HCT116 (cell line): Measurements from ENCODE around the gene SPSB2. TPM values are rescaled to one million over a fixed set of nuclear protein-coding genes. Genes with fewer than 3 reads are reported as not detected.

ENCODE experiments used
- ATAC-seq: fragments of 200-7000 bp; cut with Tn5 transposase; 2 replicates; pipeline ENCODE4 v1.9.1; 2020; ENCODE audit warnings: mild to moderate bottlenecking, moderate library complexity
- BruUV-seq: library from RNA; stranded (reverse); fragments of 400-500 nt; replicated peaks from 2 replicates; lab custom pipeline; 2021; lab: Mats Ljungman, UMichigan
- CTCF ChIA-PET: fragments of 300-600 bp; sonication (Branson Sonifier 250); formaldehyde crosslinking; loops from one replicate; lab custom pipeline; 2021; ENCODE audit warnings: antibody characterized with exemption; lab: Charles Lee
- POLR2A ChIA-PET: fragments of 300-600, 350-600 bp; sonication (Branson Sonifier 250); formaldehyde crosslinking; loops from one replicate; lab custom pipeline; 2021; ENCODE audit warnings: antibody characterized with exemption; lab: Charles Lee
- RAD21 ChIA-PET, 2 experiments: fragments of 300-600 bp; sonication (Branson Sonifier 250); formaldehyde crosslinking; loops; one replicate each; lab custom pipeline; 2023; ENCODE audit warnings: low total read pairs in 2 of 2; ENCODE audit not compliant: uncharacterized antibody in 2 of 2, unreplicated experiment in 2 of 2, low non-redundant PET in 1 of 2; lab: Charles Lee
- DNase-seq: peaks from one replicate; pipeline ENCODE4 v3.0.0-alpha.2; 2010; ENCODE audit warnings: low read depth, low spot score
- H2AFZ ChIP-seq: fragments of 200-600 bp; shearing (Covaris generic), sonication (generic); 2 replicates; pipeline ENCODE4 v1.6.1; 2017; ENCODE audit warnings: low read depth, mixed run types, mixed read lengths, antibody characterized with exemption, low read length; ENCODE audit not compliant: poor library complexity, severe bottlenecking
- H3K27ac ChIP-seq: 2 replicates; pipeline ENCODE4 v1.5.1; 2012; ENCODE audit warnings: low read depth, low read length
- H3K27me3 ChIP-seq: fragments of 200-600 bp; sonication (generic); 2 replicates; pipeline ENCODE4 v1.6.1; 2016; ENCODE audit warnings: mixed run types, low read length, mixed read lengths; ENCODE audit not compliant: insufficient read depth
- H3K36me3 ChIP-seq, 2 experiments: fragments of 200-500 bp in 1 of 2; fragments of 200-600 bp in 1 of 2; sonication (Bioruptor generic) in 1 of 2; sonication (generic) in 1 of 2; 2 replicates each; pipeline versions ENCODE4 v1.5.1 to v1.6.1; 2014 to 2016; ENCODE audit warnings: low read length in 2 of 2, inconsistent platforms in 1 of 2, mixed read lengths in 1 of 2, mixed run types in 1 of 2; ENCODE audit not compliant: insufficient read depth in 2 of 2, control insufficient read depth in 1 of 2
- H3K4me1 ChIP-seq, 2 experiments: fragments of 200-600 bp in 1 of 2; sonication (generic) in 1 of 2; 2 replicates each; pipeline versions ENCODE4 v1.5.1 to v1.6.1; 2012 to 2017; ENCODE audit warnings: low read length in 2 of 2, inconsistent platforms in 1 of 2, mild to moderate bottlenecking in 1 of 2, mixed read lengths in 1 of 2, mixed run types in 1 of 2, moderate library complexity in 1 of 2; ENCODE audit not compliant: insufficient read depth in 2 of 2, control insufficient read depth in 1 of 2
- H3K4me2 ChIP-seq: fragments of 200-600 bp; sonication (generic); 2 replicates; pipeline ENCODE4 v1.6.1; 2017; ENCODE audit warnings: mixed run types, low read length, mixed read lengths
- H3K4me3 ChIP-seq, 2 experiments: fragments of 200-600 bp in 1 of 2; sonication (generic) in 1 of 2; replicated peaks in 1 of 2; 2 replicates each; pipeline ENCODE4 v1.5.1; 2011 to 2016; ENCODE audit warnings: low read length in 2 of 2, control low read depth in 1 of 2, low read depth in 1 of 2, mild to moderate bottlenecking in 1 of 2, mixed read lengths in 1 of 2, mixed run types in 1 of 2
- H3K79me2 ChIP-seq: fragments of 200-600 bp; sonication (generic); 2 replicates; pipeline ENCODE4 v1.6.1; 2017; ENCODE audit warnings: mild to moderate bottlenecking, mixed run types, low read length, moderate library complexity, mixed read lengths; ENCODE audit not compliant: insufficient read depth
- H3K9ac ChIP-seq: fragments of 200-600 bp; sonication (generic); 2 replicates; pipeline ENCODE4 v1.6.1; 2016; ENCODE audit warnings: low read length, mixed read lengths
- H3K9me2 ChIP-seq: fragments of 200-600 bp; sonication (generic), shearing (Covaris generic); 2 replicates; pipeline ENCODE4 v1.6.1; 2017; ENCODE audit warnings: mixed run types, mild to moderate bottlenecking, moderate library complexity; ENCODE audit not compliant: insufficient read depth
- H3K9me3 ChIP-seq, 2 experiments: fragments of 200-500 bp in 1 of 2; fragments of 200-600 bp in 1 of 2; sonication (Bioruptor generic) in 1 of 2; sonication (generic) in 1 of 2; 2 replicates each; pipeline ENCODE4 v1.6.1; 2014 to 2017; ENCODE audit warnings: low read length in 2 of 2, mixed read lengths in 2 of 2, inconsistent platforms in 1 of 2, low read depth in 1 of 2, mild to moderate bottlenecking in 1 of 2, mixed run types in 1 of 2, moderate library complexity in 1 of 2; ENCODE audit not compliant: control insufficient read depth in 1 of 2, insufficient read depth in 1 of 2
- H4K20me1 ChIP-seq: fragments of 200-600 bp; sonication (generic), shearing (Covaris generic); 2 replicates; pipeline ENCODE4 v1.6.1; 2017; ENCODE audit warnings: mixed run types, mild to moderate bottlenecking, moderate library complexity; ENCODE audit not compliant: insufficient read depth
- CEBPB ChIP-seq: IDR thresholded peaks from 2 replicates; pipeline ENCODE4 v1.6.1; 2012; ENCODE audit warnings: low read depth
- EGR1 ChIP-seq: IDR thresholded peaks from 2 replicates; pipeline ENCODE4 v1.6.1; 2012; ENCODE audit warnings: low read depth
- ELF1 ChIP-seq: IDR thresholded peaks from 2 replicates; pipeline ENCODE4 v1.6.1; 2012; ENCODE audit warnings: low read depth, borderline replicate concordance
- EZH2phosphoT487 ChIP-seq: fragments of 200-600 bp; IDR thresholded peaks from 2 replicates; pipeline ENCODE4 v1.6.1; 2018; ENCODE audit warnings: antibody characterized with exemption, borderline replicate concordance
- JUND ChIP-seq: IDR thresholded peaks from 2 replicates; pipeline ENCODE4 v1.6.1; 2012
- MAX ChIP-seq: IDR thresholded peaks from 2 replicates; pipeline ENCODE4 v1.6.1; 2012
- POLR2AphosphoS5 ChIP-seq: IDR thresholded peaks from 2 replicates; pipeline ENCODE4 v1.6.1; 2011; ENCODE audit warnings: mild to moderate bottlenecking, low read depth, low read length, moderate library complexity
- RAD21 ChIP-seq: IDR thresholded peaks from 2 replicates; pipeline ENCODE4 v1.6.1; 2012; ENCODE audit warnings: low read depth, mild to moderate bottlenecking
- SIN3A ChIP-seq: IDR thresholded peaks from 2 replicates; pipeline ENCODE4 v1.6.1; 2012; ENCODE audit warnings: low read depth
- SP1 ChIP-seq: IDR thresholded peaks from 2 replicates; pipeline ENCODE4 v1.6.1; 2012; ENCODE audit warnings: low read depth
- YY1 ChIP-seq: IDR thresholded peaks from 2 replicates; pipeline ENCODE4 v1.6.1; 2011; ENCODE audit warnings: low read length, low read depth, moderate library complexity, mild to moderate bottlenecking; ENCODE audit not compliant: insufficient replicate concordance; ENCODE audit errors: extremely low read depth
- ZFX ChIP-seq: fragments of 450-650 bp; IDR thresholded peaks from 2 replicates; pipeline ENCODE4 v1.6.1; 2017
- intact Hi-C: fragments of 100-400 bp; cut with micrococcal nuclease; formaldehyde crosslinking; loops from 2 replicates; pipeline ENCODE4 v1.10.0; 2022
- total RNA-seq: library from RNA; stranded (reverse); gene quantifications from one replicate; pipeline ENCODE4 v1.2.1, GENCODE V29; 2021; ENCODE audit not compliant: unreplicated experiment

The SPSB2 gene
- total RNA-seq, 1 experiment from 2014 or later = 10.0 TPM

DNA sequence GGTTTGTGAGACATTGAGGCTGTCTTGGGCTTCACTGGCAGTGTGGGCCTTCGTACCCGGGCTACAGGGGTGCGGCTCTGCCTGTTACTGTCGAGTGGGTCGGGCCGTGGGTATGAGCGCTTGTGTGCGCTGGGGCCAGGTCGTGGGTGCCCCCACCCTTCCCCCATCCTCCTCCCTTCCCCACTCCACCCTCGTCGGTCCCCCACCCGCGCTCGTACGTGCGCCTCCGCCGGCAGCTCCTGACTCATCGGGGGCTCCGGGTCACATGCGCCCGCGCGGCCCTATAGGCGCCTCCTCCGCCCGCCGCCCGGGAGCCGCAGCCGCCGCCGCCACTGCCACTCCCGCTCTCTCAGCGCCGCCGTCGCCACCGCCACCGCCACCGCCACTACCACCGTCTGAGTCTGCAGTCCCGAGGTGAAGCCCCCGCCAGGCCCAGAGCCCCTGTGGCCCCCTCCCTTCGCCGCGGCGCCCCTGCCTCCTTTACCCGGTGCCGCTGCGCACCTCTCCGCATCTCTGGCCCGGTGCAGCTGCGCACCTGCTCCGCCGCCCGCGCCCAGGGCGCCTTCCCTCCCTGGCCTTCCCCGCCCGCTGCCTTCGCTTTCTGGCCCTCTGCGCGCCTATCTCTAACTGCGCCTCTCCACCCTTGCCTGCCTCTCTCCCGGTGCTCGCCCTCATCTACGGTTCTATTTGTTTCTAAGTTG, 41.3 kb upstream of the SPSB2 start, which contains the start of gene ENO2:
TSS of gene ENO2 (plus strand) at position 335 of the 701 bp plus-strand sequence. CDS start 1,253 bp downstream, outside the sequence.
- Histone ChIP-seq H3K4me3 (peak within 1 kb of the TSS; percentile 79 to 81), H3K36me3 (peaks cover 8 to 11% of the 10 kb centered on the region in 2 experiments), H3K9me3 (no peaks in the 10 kb centered on the region), H3K9me2 (no peaks in the 10 kb centered on the region), H3K4me2 (peak within 1 kb of the TSS; percentile 92), H3K9ac (peak within 1 kb of the TSS; percentile 68), H3K79me2 (peaks cover 13% of the 10 kb centered on the region; the same call in 1 of the 2 replicates), H2AFZ (peak within 1 kb of the TSS; percentile 54), H4K20me1 (no peaks in the 10 kb centered on the region), H3K4me1 (peaks cover 15 to 27% of the 10 kb centered on the region in 2 experiments), H3K27me3 (no peaks in the 10 kb centered on the region), H3K27ac (peak within 1 kb of the TSS; percentile 53)
- ChIA-PET CTCF (interaction anchor here (1.0 to 1.4 kb wide), 3 partner anchors 11 to 45 kb away, joined by 3 to 4 read pairs (median 3); no protein-coding TSS in a partner anchor), RAD21 (no interaction called here), POLR2A (interaction anchor here (0.6 to 1.3 kb wide), 2 partner anchors 20 to 29 kb away, joined by 3 to 7 read pairs; partner anchors contain the start of genes C12orf57 and RNU7-1)
- BruUV-seq = no TSS peak
- intact Hi-C loops = no loop called here
- DNase-seq = no peak
- no peak for TF ChIP-seq EZH2phosphoT487
- no peak for TF ChIP-seq YY1
- peak; percentile 35; the same call in 1 of the 2 replicates for TF ChIP-seq JUND
- peak; percentile 62 for TF ChIP-seq MAX
- no peak; the same call in 1 of the 2 replicates for TF ChIP-seq SP1
- TF ChIP-seq POLR2AphosphoS5 = peak; percentile 50
- TF ChIP-seq EGR1 = no peak; the same call in 1 of the 2 replicates
- peak; percentile 62 for TF ChIP-seq SIN3A
- TF ChIP-seq RAD21 = no peak
- no peak for TF ChIP-seq CEBPB
- TF ChIP-seq ELF1 = no peak
- TF ChIP-seq ZFX = peak; percentile 55; the same call in 1 of the 2 replicates
- ATAC-seq = peak; percentile 91
